Measurements from ENCODE around the gene ANKDD1A.

DNA sequence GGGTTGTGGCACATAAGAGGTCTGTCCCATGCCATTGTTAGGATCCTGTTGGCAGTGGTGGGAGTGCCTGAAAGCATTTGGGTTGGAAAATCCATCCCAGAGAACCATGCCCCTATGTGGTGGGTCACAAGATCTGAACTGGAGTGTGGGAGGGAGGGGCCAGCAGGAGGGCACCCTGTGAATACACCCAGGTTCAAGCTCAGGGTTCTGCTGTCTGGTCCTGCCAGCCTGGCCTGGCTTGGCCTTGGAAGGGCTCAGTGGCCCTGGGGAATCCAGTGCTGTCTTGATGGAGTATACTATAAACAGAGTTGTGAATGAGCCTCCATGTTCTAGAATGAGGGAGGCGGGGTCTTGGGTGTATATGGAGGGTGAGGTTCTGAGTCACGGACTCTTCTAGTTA is 11.8 kb downstream of the ANKDD1A start:
- TF ChIP-seq, protein P1, sequence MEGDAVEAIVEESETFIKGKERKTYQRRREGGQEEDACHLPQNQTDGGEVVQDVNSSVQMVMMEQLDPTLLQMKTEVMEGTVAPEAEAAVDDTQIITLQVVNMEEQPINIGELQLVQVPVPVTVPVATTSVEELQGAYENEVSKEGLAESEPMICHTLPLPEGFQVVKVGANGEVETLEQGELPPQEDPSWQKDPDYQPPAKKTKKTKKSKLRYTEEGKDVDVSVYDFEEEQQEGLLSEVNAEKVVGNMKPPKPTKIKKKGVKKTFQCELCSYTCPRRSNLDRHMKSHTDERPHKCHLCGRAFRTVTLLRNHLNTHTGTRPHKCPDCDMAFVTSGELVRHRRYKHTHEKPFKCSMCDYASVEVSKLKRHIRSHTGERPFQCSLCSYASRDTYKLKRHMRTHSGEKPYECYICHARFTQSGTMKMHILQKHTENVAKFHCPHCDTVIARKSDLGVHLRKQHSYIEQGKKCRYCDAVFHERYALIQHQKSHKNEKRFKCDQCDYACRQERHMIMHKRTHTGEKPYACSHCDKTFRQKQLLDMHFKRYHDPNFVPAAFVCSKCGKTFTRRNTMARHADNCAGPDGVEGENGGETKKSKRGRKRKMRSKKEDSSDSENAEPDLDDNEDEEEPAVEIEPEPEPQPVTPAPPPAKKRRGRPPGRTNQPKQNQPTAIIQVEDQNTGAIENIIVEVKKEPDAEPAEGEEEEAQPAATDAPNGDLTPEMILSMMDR (IDR thresholded peaks at IDR 0.05), result no peak
- no peak for TF ChIP-seq POLR2AphosphoS5 (IDR thresholded peaks at IDR 0.05; ENCODE audit: insufficient read depth in 1 of 2, low read depth in 1 of 2)
- no peak for TF ChIP-seq POLR2A (IDR thresholded peaks at IDR 0.05)

Measured in vagina (tissue), 2 donors.